ENCODE results near the gene CAV1.
A peak's percentile ranks its signal among the peaks of the same experiment; 100 is the strongest.
"Not testable (repeated sequence)": the region's sequence is repeated elsewhere in the genome, so short reads cannot be mapped to it uniquely, and the experiment has no call there.

CAV1 gene, protein sequence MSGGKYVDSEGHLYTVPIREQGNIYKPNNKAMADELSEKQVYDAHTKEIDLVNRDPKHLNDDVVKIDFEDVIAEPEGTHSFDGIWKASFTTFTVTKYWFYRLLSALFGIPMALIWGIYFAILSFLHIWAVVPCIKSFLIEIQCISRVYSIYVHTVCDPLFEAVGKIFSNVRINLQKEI
- 0 to 0.35 (median 0) reads per million in 3 donors for total RNA-seq

DNA sequence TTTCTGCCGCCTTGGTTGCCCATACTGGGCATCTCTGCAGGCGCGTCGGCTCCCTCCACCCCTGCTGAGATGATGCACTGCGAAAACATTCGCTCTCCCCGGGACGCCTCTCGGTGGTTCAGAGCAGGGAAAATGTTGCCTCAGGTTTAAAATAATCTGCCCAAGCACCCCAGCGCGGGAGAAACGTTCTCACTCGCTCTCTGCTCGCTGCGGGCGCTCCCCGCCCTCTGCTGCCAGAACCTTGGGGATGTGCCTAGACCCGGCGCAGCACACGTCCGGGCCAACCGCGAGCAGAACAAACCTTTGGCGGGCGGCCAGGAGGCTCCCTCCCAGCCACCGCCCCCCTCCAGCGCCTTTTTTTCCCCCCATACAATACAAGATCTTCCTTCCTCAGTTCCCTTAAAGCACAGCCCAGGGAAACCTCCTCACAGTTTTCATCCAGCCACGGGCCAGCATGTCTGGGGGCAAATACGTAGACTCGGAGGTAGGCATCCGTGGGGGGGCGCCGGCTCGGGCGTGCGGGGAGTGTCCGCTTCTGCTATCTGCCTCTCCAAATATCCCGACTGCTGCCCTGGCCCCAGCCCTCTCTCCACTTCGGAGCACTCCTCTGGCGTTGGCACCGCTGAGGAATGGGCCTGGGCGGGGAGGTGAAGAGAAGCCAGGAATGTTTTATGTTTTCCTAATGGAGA is at the start of gene CAV1:
Gene CAV1 (plus strand): TSS at position 428 of the 689 bp plus-strand sequence. CDS start 27 bp downstream, at position 455.
- DNase-seq: no peak
- Histone ChIP-seq H3K4me1 (ENCODE audit: control insufficient read depth, insufficient read depth, low read length, poor library complexity, severe bottlenecking) (peaks cover 18% of the 10 kb centered on the region), H3K27me3 (replicated peaks; ENCODE audit: control insufficient read depth, insufficient read depth, low read length, poor library complexity, severe bottlenecking) (peaks cover 26% of the 10 kb centered on the region), H3K27ac (ENCODE audit: insufficient read depth, low read length, poor library complexity, severe bottlenecking) (no peak within 1 kb of the TSS), H3K36me3 (ENCODE audit: control insufficient read depth, insufficient read depth, low read length) (no peaks in the 10 kb centered on the region), H3K4me3 (ENCODE audit: insufficient read depth, low read depth, low read length, poor library complexity, severe bottlenecking) (peak within 1 kb of the TSS; percentile 65), H3K9me3 (ENCODE audit: control insufficient read depth, low read length) (no peaks in the 10 kb centered on the region)

DNA sequence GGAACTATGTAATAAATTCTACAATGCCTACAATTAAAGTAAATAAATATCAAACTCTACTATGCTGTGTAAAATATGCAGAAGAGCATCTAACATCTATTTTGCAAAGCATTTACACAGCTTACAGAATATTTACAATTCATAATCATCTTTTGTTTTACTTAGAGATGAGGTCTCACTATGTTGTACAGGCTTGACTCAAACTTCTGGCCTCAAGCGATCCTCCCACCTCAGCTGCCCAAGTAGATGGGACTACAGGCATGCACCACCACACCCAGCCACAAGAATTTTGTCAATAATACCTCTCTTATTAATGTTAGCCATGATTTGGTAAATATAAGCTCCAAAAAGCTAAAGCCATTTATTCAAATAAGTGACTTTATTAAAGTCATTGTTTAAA is 47.2 kb upstream of the CAV1 start:
- Histone ChIP-seq H3K4me1 (ENCODE audit: control insufficient read depth, insufficient read depth, low read length, poor library complexity, severe bottlenecking) (no peaks in the 10 kb centered on the region), H3K27me3 (replicated peaks; ENCODE audit: control insufficient read depth, insufficient read depth, low read length, poor library complexity, severe bottlenecking) (peaks cover under 1% of the 10 kb centered on the region), H3K9me3 (ENCODE audit: control insufficient read depth, low read length) (no peaks in the 10 kb centered on the region), H3K36me3 (ENCODE audit: control insufficient read depth, insufficient read depth, low read length) (no peaks in the 10 kb centered on the region), H3K4me3 (ENCODE audit: insufficient read depth, low read depth, low read length, poor library complexity, severe bottlenecking) (no peak overlapping the region), H3K27ac (ENCODE audit: insufficient read depth, low read length, poor library complexity, severe bottlenecking) (no peak overlapping the region)
- no peak for DNase-seq

DNA sequence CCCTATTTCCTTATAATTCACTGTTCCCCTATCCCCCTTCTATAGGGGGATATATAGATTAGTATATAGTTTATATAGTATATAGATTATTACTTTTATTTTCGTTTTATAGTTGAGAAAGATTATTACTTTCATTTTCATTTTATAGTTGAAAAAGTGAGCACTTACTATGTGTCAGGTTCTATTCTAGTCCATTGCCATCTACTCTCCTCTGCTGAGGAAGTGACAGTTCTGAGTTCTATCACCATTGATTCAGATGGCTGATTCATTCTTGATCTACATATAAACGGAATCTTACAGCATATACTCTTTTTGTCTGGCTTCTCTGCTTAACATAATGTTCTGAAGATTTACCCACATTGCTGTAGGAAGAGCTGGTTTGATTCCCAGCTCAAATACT is 46.0 kb upstream of the CAV1 start:
- DNase-seq: no peak
- H3K4me3 ChIP-seq (ENCODE audit: insufficient read depth, low read depth, low read length, poor library complexity, severe bottlenecking): no peak overlapping the region

GRCh38 chr7:116483271-116483942 is 41.4 kb upstream of the CAV1 start:
- Histone ChIP-seq H3K4me1 (ENCODE audit: control insufficient read depth, insufficient read depth, low read length, poor library complexity, severe bottlenecking) (no peaks in the 10 kb centered on the region), H3K27ac (ENCODE audit: insufficient read depth, low read length, poor library complexity, severe bottlenecking) (no peak overlapping the region), H3K9me3 (ENCODE audit: control insufficient read depth, low read length) (no peaks in the 10 kb centered on the region), H3K36me3 (ENCODE audit: control insufficient read depth, insufficient read depth, low read length) (no peaks in the 10 kb centered on the region), H3K27me3 (replicated peaks; ENCODE audit: control insufficient read depth, insufficient read depth, low read length, poor library complexity, severe bottlenecking) (peaks cover 5% of the 10 kb centered on the region), H3K4me3 (ENCODE audit: insufficient read depth, low read depth, low read length, poor library complexity, severe bottlenecking) (no peak overlapping the region)
- DNase-seq: no peak

More for the DNA sequence above, 46.0 kb upstream of the CAV1 start:
- Histone ChIP-seq H3K9me3 (ENCODE audit: control insufficient read depth, low read length) (no peaks in the 10 kb centered on the region), H3K36me3 (ENCODE audit: control insufficient read depth, insufficient read depth, low read length) (no peaks in the 10 kb centered on the region), H3K27ac (ENCODE audit: insufficient read depth, low read length, poor library complexity, severe bottlenecking) (no peak overlapping the region), H3K27me3 (replicated peaks; ENCODE audit: control insufficient read depth, insufficient read depth, low read length, poor library complexity, severe bottlenecking) (peaks cover 2% of the 10 kb centered on the region), H3K4me1 (ENCODE audit: control insufficient read depth, insufficient read depth, low read length, poor library complexity, severe bottlenecking) (no peaks in the 10 kb centered on the region)

DNA sequence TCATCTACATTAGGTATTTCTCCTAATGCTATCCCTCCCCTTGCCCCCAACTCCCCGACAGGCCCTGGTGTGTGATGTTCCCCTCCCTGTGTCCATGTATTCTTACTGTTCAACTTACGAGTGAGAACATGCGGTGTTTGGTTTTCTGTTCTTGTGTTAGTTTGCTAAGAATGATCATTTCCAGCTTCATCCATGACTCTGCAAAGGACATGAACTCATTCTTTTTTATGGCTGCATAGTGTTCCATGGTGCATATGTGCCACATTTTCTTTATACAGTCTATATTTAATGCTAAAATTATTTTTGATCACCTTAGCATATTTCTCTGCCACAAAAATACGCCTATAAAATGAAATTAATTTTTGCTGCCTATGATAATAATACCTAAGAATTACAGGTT is 40.4 kb upstream of the CAV1 start:
- H3K9me3 ChIP-seq (ENCODE audit: control insufficient read depth, low read length); H3K4me3 ChIP-seq (ENCODE audit: insufficient read depth, low read depth, low read length, poor library complexity, severe bottlenecking); DNase-seq; H3K4me1 ChIP-seq (ENCODE audit: control insufficient read depth, insufficient read depth, low read length, poor library complexity, severe bottlenecking); H3K36me3 ChIP-seq (ENCODE audit: control insufficient read depth, insufficient read depth, low read length); H3K27ac ChIP-seq (ENCODE audit: insufficient read depth, low read length, poor library complexity, severe bottlenecking); H3K27me3 ChIP-seq (replicated peaks; ENCODE audit: control insufficient read depth, insufficient read depth, low read length, poor library complexity, severe bottlenecking): not testable (repeated sequence)

- Histone ChIP-seq H3K4me3 (ENCODE audit: insufficient read depth, low read depth, low read length, poor library complexity, severe bottlenecking) (no peak overlapping the region), H3K4me1 (ENCODE audit: control insufficient read depth, insufficient read depth, low read length, poor library complexity, severe bottlenecking) (no peaks in the 10 kb centered on the region), H3K27me3 (replicated peaks; ENCODE audit: control insufficient read depth, insufficient read depth, low read length, poor library complexity, severe bottlenecking) (peaks cover 3% of the 10 kb centered on the region), H3K36me3 (ENCODE audit: control insufficient read depth, insufficient read depth, low read length) (no peaks in the 10 kb centered on the region), H3K9me3 (ENCODE audit: control insufficient read depth, low read length) (no peaks in the 10 kb centered on the region), H3K27ac (ENCODE audit: insufficient read depth, low read length, poor library complexity, severe bottlenecking) (no peak overlapping the region)
- no peak for DNase-seq
Observed at GRCh38 chr7:116487907-116488521, 36.8 kb upstream of the CAV1 start.

GRCh38 chr7:116490351-116490750 is 34.5 kb upstream of the CAV1 start:
- Histone ChIP-seq H3K9me3 (ENCODE audit: control insufficient read depth, low read length) (no peaks in the 10 kb centered on the region), H3K27ac (ENCODE audit: insufficient read depth, low read length, poor library complexity, severe bottlenecking) (no peak overlapping the region), H3K4me1 (ENCODE audit: control insufficient read depth, insufficient read depth, low read length, poor library complexity, severe bottlenecking) (no peaks in the 10 kb centered on the region), H3K27me3 (replicated peaks; ENCODE audit: control insufficient read depth, insufficient read depth, low read length, poor library complexity, severe bottlenecking) (peaks cover 3% of the 10 kb centered on the region), H3K36me3 (ENCODE audit: control insufficient read depth, insufficient read depth, low read length) (no peaks in the 10 kb centered on the region), H3K4me3 (ENCODE audit: insufficient read depth, low read depth, low read length, poor library complexity, severe bottlenecking) (no peak overlapping the region)
- DNase-seq: no peak

GRCh38 chr7:116491887-116492653 is 32.8 kb upstream of the CAV1 start:
- Histone ChIP-seq H3K27ac (ENCODE audit: insufficient read depth, low read length, poor library complexity, severe bottlenecking) (no peak overlapping the region), H3K36me3 (ENCODE audit: control insufficient read depth, insufficient read depth, low read length) (no peaks in the 10 kb centered on the region), H3K9me3 (ENCODE audit: control insufficient read depth, low read length) (no peaks in the 10 kb centered on the region), H3K4me1 (ENCODE audit: control insufficient read depth, insufficient read depth, low read length, poor library complexity, severe bottlenecking) (no peaks in the 10 kb centered on the region), H3K4me3 (ENCODE audit: insufficient read depth, low read depth, low read length, poor library complexity, severe bottlenecking) (no peak overlapping the region), H3K27me3 (replicated peaks; ENCODE audit: control insufficient read depth, insufficient read depth, low read length, poor library complexity, severe bottlenecking) (no peaks in the 10 kb centered on the region)
- DNase-seq: no peak

GRCh38 chr7:116492654-116493109 is 32.2 kb upstream of the CAV1 start:
- Histone ChIP-seq H3K4me3 (ENCODE audit: insufficient read depth, low read depth, low read length, poor library complexity, severe bottlenecking) (no peak overlapping the region), H3K36me3 (ENCODE audit: control insufficient read depth, insufficient read depth, low read length) (no peaks in the 10 kb centered on the region), H3K4me1 (ENCODE audit: control insufficient read depth, insufficient read depth, low read length, poor library complexity, severe bottlenecking) (no peaks in the 10 kb centered on the region), H3K27ac (ENCODE audit: insufficient read depth, low read length, poor library complexity, severe bottlenecking) (no peak overlapping the region), H3K9me3 (ENCODE audit: control insufficient read depth, low read length) (no peaks in the 10 kb centered on the region), H3K27me3 (replicated peaks; ENCODE audit: control insufficient read depth, insufficient read depth, low read length, poor library complexity, severe bottlenecking) (no peaks in the 10 kb centered on the region)
- no peak for DNase-seq

All from effector memory CD4-positive, alpha-beta T cell (primary cell).